ENCODE data around the gene SIK3.

DNA sequence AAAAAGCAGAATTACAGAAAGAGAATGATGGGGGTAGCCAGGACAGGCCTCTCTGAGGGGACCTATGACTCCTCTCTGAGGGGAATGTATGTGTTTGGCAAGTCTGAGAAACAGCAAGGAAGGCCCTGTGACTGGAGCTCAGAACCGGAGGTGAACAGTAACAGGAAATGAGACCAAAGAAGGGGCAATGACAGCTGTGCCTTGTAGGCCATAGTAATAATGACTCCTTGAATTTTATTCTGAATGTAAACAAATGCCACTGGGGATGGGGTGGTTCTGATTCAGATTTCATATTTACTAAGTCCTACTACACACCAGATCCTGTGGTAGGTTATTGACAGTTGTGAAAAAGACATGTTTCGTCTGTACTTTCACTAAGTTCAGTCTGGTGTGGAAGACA is 208.0 kb downstream of the SIK3 start:
- TF ChIP-seq, protein P1, sequence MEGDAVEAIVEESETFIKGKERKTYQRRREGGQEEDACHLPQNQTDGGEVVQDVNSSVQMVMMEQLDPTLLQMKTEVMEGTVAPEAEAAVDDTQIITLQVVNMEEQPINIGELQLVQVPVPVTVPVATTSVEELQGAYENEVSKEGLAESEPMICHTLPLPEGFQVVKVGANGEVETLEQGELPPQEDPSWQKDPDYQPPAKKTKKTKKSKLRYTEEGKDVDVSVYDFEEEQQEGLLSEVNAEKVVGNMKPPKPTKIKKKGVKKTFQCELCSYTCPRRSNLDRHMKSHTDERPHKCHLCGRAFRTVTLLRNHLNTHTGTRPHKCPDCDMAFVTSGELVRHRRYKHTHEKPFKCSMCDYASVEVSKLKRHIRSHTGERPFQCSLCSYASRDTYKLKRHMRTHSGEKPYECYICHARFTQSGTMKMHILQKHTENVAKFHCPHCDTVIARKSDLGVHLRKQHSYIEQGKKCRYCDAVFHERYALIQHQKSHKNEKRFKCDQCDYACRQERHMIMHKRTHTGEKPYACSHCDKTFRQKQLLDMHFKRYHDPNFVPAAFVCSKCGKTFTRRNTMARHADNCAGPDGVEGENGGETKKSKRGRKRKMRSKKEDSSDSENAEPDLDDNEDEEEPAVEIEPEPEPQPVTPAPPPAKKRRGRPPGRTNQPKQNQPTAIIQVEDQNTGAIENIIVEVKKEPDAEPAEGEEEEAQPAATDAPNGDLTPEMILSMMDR (IDR thresholded peaks at IDR 0.05) = no peak
- no peak for TF ChIP-seq CBFB (CRISPR knock-in tag; IDR thresholded peaks at IDR 0.05; ENCODE audit: low read depth)
- TF ChIP-seq, protein P2, sequence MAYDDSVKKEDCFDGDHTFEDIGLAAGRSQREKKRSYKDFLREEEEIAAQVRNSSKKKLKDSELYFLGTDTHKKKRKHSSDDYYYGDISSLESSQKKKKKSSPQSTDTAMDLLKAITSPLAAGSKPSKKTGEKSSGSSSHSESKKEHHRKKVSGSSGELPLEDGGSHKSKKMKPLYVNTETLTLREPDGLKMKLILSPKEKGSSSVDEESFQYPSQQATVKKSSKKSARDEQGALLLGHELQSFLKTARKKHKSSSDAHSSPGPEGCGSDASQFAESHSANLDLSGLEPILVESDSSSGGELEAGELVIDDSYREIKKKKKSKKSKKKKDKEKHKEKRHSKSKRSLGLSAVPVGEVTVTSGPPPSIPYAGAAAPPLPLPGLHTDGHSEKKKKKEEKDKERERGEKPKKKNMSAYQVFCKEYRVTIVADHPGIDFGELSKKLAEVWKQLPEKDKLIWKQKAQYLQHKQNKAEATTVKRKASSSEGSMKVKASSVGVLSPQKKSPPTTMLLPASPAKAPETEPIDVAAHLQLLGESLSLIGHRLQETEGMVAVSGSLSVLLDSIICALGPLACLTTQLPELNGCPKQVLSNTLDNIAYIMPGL (CRISPR knock-in tag; IDR thresholded peaks at IDR 0.05) = no peak

Data from WTC11 (cell line).